OCI-LY1 (cell line): ENCODE measurements around the gene ARIH2.

Experiments used
- EZH2 ChIP-seq: fragments of 200-600 bp; sonication (generic), shearing (Covaris generic); IDR thresholded peaks from 2 replicates; pipeline ENCODE4 v1.8.0; 2017; ENCODE audit warnings: borderline replicate concordance, mixed run types, mild to moderate bottlenecking, antibody characterized with exemption, low read length, moderate library complexity, mixed read lengths
- TF ChIP-seq, protein P1 (sequence below): fragments of 200-600 bp; sonication (generic), shearing (Covaris generic); IDR thresholded peaks from 2 replicates; pipeline ENCODE4 v1.5.1; 2017; ENCODE audit warnings: mild to moderate bottlenecking, antibody characterized with exemption, low read length, moderate library complexity, mixed read lengths

DNA sequence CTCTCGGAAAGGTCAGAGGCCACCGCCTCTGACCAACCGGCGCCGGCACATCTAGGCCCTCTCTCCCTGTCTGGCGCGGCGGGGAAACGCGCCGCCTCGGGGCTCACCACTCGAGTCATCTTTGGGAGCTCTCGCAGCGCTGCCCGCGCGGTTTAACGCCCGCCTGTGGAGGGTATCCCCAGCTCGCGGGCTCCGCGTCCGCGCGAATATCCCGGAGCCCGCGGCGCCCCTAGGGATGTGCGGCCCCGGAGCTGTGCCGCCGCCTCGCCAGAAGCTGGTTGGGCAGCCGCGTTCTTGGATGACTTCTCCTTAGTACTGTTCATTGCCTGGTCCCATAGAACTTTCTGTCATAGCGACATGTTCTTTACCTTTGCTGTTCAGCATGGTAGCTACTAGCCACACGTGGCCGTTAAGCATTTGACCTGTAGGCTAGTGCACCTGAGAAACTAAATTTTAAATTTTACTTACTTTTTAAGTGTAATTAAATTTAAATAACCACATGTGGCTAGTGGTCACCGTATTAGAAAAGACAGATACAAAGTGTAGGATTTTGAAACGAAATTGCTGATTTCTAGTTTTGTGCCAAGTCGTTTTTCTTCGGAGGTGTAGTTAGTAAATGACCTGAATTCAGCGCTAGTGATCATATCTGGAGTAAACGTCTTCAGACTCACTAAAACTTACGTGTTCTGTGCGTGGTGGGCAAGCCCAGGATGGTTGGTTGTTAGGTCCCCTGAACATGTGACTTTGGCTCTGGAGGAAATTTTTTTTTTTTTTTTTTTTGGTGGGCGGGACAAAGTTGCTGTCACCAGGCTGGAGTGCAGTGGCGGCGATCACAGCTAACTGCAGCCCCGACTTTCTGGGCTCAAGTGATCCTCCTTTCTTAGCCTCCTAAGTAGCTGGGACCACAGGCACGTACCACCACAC, 835 bp downstream of the ARIH2 start:
- TF ChIP-seq, protein P1, sequence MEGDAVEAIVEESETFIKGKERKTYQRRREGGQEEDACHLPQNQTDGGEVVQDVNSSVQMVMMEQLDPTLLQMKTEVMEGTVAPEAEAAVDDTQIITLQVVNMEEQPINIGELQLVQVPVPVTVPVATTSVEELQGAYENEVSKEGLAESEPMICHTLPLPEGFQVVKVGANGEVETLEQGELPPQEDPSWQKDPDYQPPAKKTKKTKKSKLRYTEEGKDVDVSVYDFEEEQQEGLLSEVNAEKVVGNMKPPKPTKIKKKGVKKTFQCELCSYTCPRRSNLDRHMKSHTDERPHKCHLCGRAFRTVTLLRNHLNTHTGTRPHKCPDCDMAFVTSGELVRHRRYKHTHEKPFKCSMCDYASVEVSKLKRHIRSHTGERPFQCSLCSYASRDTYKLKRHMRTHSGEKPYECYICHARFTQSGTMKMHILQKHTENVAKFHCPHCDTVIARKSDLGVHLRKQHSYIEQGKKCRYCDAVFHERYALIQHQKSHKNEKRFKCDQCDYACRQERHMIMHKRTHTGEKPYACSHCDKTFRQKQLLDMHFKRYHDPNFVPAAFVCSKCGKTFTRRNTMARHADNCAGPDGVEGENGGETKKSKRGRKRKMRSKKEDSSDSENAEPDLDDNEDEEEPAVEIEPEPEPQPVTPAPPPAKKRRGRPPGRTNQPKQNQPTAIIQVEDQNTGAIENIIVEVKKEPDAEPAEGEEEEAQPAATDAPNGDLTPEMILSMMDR: no peak
- no peak for TF ChIP-seq EZH2
